Calu3 (cell line): ENCODE results near the gene SLC5A9. TPM values are rescaled to one million over a fixed set of nuclear protein-coding genes. Genes with fewer than 3 reads are reported as not detected.

ENCODE experiments used
- BruUV-seq: library from RNA; stranded (reverse); fragments of 400-500 nt; replicated peaks from 2 replicates; lab custom pipeline; 2021; lab: Mats Ljungman, UMichigan
- CTCF ChIA-PET: fragments of 300-600 bp; sonication (Branson Sonifier 250); formaldehyde crosslinking; loops from one replicate; lab custom pipeline; 2022; ENCODE audit warnings: antibody characterized with exemption; lab: Charles Lee
- DNase-seq: peaks from one replicate; pipeline ENCODE4 v3.0.0; 2022
- H3K27ac Mint-ChIP-seq: one replicate; pipeline ENCODE4 v1.8.0; 2022; ENCODE audit warnings: mixed read lengths; ENCODE audit not compliant: unreplicated experiment
- H3K27me3 Mint-ChIP-seq: one replicate; pipeline ENCODE4 v1.8.0; 2022; ENCODE audit warnings: mixed read lengths; ENCODE audit not compliant: unreplicated experiment
- H3K36me3 Mint-ChIP-seq: one replicate; pipeline ENCODE4 v1.8.0; 2022; ENCODE audit warnings: mild to moderate bottlenecking, moderate library complexity, mixed read lengths; ENCODE audit not compliant: insufficient read depth, unreplicated experiment
- H3K4me1 Mint-ChIP-seq: one replicate; pipeline ENCODE4 v1.8.0; 2022; ENCODE audit warnings: mild to moderate bottlenecking, low read depth, mixed read lengths; ENCODE audit not compliant: unreplicated experiment
- H3K4me3 Mint-ChIP-seq: one replicate; pipeline ENCODE4 v1.8.0; 2022; ENCODE audit warnings: mild to moderate bottlenecking, low read depth, moderate library complexity, mixed read lengths; ENCODE audit not compliant: unreplicated experiment
- H3K9me3 Mint-ChIP-seq: one replicate; pipeline ENCODE4 v1.8.0; 2022; ENCODE audit warnings: low read depth, mixed read lengths; ENCODE audit not compliant: unreplicated experiment
- intact Hi-C: fragments of 100-400 bp; cut with micrococcal nuclease; formaldehyde crosslinking; loops from one replicate; pipeline ENCODE4 v1.10.0; 2022; ENCODE audit not compliant: unreplicated experiment
- total RNA-seq: library from RNA; stranded (reverse); gene quantifications from 2 replicates; pipeline ENCODE4 v1.2.3, GENCODE V29; 2022
- TF ChIP-seq, protein P1 (sequence below): fragments of 200-600 bp; IDR thresholded peaks from one replicate; pipeline ENCODE4 v1.8.0; 2022; ENCODE audit warnings: antibody characterized with exemption; ENCODE audit not compliant: unreplicated experiment

SLC5A9 gene
- total RNA-seq, 1 experiment from 2014 or later = 0.87 TPM

- Mint-ChIP-seq H3K27ac (no peak overlapping the region), H3K27me3 (peaks cover 42% of the 10 kb centered on the region), H3K4me3 (no peak overlapping the region), H3K36me3 (no peaks in the 10 kb centered on the region), H3K9me3 (no peaks in the 10 kb centered on the region), H3K4me1 (peaks cover under 1% of the 10 kb centered on the region)
- TF ChIP-seq, protein P1, sequence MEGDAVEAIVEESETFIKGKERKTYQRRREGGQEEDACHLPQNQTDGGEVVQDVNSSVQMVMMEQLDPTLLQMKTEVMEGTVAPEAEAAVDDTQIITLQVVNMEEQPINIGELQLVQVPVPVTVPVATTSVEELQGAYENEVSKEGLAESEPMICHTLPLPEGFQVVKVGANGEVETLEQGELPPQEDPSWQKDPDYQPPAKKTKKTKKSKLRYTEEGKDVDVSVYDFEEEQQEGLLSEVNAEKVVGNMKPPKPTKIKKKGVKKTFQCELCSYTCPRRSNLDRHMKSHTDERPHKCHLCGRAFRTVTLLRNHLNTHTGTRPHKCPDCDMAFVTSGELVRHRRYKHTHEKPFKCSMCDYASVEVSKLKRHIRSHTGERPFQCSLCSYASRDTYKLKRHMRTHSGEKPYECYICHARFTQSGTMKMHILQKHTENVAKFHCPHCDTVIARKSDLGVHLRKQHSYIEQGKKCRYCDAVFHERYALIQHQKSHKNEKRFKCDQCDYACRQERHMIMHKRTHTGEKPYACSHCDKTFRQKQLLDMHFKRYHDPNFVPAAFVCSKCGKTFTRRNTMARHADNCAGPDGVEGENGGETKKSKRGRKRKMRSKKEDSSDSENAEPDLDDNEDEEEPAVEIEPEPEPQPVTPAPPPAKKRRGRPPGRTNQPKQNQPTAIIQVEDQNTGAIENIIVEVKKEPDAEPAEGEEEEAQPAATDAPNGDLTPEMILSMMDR = peak; percentile 28
- DNase-seq = peak; percentile 9
- intact Hi-C loops = no loop called here
- CTCF ChIA-PET = no interaction called here
- no TSS peak for BruUV-seq
Observed at GRCh38 chr1:48216941-48217340, 5.6 kb upstream of the SLC5A9 start.

- Mint-ChIP-seq H3K4me1 (peaks cover 10% of the 10 kb centered on the region), H3K4me3 (no peak overlapping the region), H3K27ac (no peak overlapping the region), H3K27me3 (peaks cover 33% of the 10 kb centered on the region), H3K36me3 (no peaks in the 10 kb centered on the region), H3K9me3 (no peaks in the 10 kb centered on the region)
- CTCF ChIA-PET = no interaction called here
- no peak for DNase-seq
- TF ChIP-seq, protein P1 = no peak
- intact Hi-C loops = no loop called here
- no TSS peak for BruUV-seq
Observed at GRCh38 chr1:48217856-48218255, 4.7 kb upstream of the SLC5A9 start.

DNA sequence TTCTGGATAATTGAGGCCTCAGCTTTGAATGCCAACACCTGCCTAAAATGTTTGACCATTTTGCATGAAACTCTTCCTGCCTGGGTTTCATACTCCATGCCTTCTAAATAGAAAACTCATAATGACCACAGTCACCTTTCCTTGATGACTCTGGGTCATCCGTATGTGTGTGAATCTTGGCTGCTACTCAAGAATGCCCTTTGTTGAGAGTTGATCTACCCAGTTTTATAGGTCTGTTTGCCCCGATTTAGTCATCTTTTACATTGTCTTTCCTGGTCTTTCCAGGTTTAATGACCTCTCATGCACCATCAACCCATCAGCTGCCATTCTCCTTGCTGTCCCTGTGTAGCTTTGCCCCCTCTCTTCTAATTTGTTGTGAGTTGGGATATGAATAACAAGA is 2.7 kb upstream of the SLC5A9 start:
- CTCF ChIA-PET = no interaction called here
- H3K27me3 Mint-ChIP-seq = peaks cover 13% of the 10 kb centered on the region
- no peaks in the 10 kb centered on the region for H3K9me3 Mint-ChIP-seq
- no TSS peak for BruUV-seq
- no peak for DNase-seq
- intact Hi-C loops = no loop called here
- TF ChIP-seq, protein P1 = no peak
- no peak overlapping the region for H3K4me3 Mint-ChIP-seq
- peaks cover 16% of the 10 kb centered on the region for H3K4me1 Mint-ChIP-seq
- H3K27ac Mint-ChIP-seq = no peak overlapping the region
- H3K36me3 Mint-ChIP-seq = no peaks in the 10 kb centered on the region

DNA sequence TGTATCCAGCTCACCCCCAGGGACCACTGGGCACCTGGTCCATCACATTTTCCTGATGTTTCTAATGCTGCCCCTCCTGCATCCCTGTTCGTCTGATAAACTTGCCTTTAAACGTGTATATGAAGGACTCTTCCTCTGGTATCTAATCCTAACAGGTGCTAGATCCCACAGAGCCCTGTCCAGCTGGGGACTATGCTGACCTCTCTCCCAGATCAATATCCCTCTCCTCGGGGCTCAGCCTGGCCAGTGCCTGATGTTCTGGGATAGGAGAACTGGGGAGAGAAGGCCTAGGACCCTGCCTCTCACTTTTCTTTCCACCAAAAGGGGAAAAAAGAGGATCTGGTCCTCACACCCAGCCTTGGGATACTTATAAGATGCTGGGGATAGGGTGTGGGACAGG is 1.4 kb upstream of the SLC5A9 start:
- CTCF ChIA-PET = no interaction called here
- Mint-ChIP-seq H3K27ac (no peak overlapping the region), H3K9me3 (no peaks in the 10 kb centered on the region), H3K4me3 (no peak overlapping the region), H3K36me3 (no peaks in the 10 kb centered on the region), H3K4me1 (peaks cover 16% of the 10 kb centered on the region), H3K27me3 (peaks cover 4% of the 10 kb centered on the region)
- DNase-seq = no peak
- intact Hi-C loops = no loop called here
- no TSS peak for BruUV-seq
- TF ChIP-seq, protein P1 = no peak
